OCI-LY7 (cell line): ENCODE data around the gene WDTC1.
A peak's percentile ranks its signal among the peaks of the same experiment; 100 is the strongest.

Experiments
- CTCF ChIP-seq: fragments of 200-600 bp; sonication (generic); conservative IDR thresholded peaks from 2 replicates; pipeline ENCODE4 v1.5.1; 2014; ENCODE audit warnings: mild to moderate bottlenecking, antibody characterized with exemption, low read length, moderate library complexity, mixed read lengths
- EZH2phosphoT487 ChIP-seq: fragments of 200-600 bp; sonication (generic); IDR thresholded peaks from 2 replicates; pipeline ENCODE4 v1.6.1; 2018; ENCODE audit warnings: low read depth, borderline replicate concordance, mild to moderate bottlenecking, mixed run types, antibody characterized with exemption, low read length, moderate library complexity, mixed read lengths

- TF ChIP-seq CTCF (0 out of 2 replicates have a peak, but pooled peaks have one; percentile 15), EZH2phosphoT487 (no peak)
Measured at GRCh38 chr1:27342391-27342777, 108.0 kb downstream of the WDTC1 start.
